T47D (cell line): Measurements from ENCODE around the gene SMARCAL1.

ENCODE experiments used
- DNase-seq, 2 experiments: peaks; one replicate each; pipeline versions ENCODE4 v3.0.0 to v3.0.0-alpha.2; 2011 to 2012; ENCODE audit warnings: low read depth in 1 of 2, low spot score in 1 of 2
- JUND ChIP-seq: IDR thresholded peaks from 2 replicates; pipeline ENCODE4 v1.6.1; 2012; ENCODE audit warnings: low read depth
- in situ Hi-C: cut with HindIII; loops from 2 replicates; pipeline ENCODE4 v1.10.0; 2016; ENCODE audit warnings: low sequenced_read_pairs, low pct_unique_long_range_greater_than_20kb

SMARCAL1 gene

DNA sequence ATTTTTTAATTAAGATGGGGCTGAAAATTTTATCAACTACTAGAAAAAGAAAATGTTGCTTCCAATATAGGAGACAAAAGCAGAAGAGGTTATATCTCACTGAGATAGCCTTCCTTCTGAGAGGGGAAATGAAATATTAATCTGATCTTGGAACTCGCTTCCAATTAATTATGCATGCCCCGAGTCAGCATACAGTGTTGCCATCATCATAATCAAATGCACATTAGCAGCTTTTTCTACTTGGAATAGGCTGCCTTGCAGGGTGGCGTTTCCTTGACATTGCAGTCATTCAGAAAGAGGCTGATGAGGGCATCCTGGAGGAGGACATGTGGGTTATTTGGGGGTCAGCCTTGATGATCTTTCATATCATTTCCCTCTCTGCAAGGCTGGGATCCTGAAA is 67.9 kb downstream of the SMARCAL1 start:
- in situ Hi-C loops = no loop called here
- no peak for TF ChIP-seq JUND
- DNase-seq = no peak

DNA sequence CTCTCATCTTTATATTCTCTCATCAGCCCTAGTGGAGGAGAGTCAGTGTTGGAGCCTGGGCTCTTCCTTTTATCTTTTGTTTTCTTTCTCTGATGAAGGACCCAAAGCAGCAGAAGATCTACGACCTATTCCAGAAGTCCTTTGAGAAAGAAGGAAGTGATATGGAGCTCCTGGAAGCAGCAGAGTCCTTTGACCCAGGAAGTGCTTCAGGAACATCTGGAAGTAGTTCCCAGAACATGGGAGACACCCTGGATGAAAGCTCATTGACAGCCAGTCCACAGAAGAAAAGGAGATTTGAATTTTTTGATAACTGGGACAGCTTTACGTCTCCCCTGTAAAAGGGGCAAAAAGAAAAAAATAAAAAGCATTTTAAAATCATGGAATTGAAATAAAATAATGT is 70.4 kb downstream of the SMARCAL1 start:
- no peak for DNase-seq
- no peak for TF ChIP-seq JUND
- in situ Hi-C loops = no loop called here

DNA sequence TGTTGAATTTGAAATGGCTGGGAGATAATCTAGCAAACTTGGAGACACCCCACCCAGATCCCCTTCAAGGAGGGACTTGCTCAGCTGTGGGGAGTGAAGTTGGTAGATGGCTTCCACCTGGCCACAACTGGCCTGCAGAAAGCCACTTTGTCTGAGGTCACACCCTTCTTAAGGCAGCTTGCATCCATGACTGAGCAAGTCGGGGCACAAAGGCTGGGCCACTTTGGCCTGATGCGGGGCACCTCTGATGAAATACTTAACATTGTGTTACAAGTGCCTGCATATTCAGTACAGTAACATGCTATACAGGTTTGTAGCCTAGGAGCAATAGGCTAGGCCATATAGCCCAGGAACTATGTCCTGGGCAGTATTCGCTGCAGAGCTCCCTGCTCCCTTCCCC is 73.0 kb downstream of the SMARCAL1 start:
- no peak for TF ChIP-seq JUND
- in situ Hi-C loops = no loop called here
- no peak for DNase-seq

DNA sequence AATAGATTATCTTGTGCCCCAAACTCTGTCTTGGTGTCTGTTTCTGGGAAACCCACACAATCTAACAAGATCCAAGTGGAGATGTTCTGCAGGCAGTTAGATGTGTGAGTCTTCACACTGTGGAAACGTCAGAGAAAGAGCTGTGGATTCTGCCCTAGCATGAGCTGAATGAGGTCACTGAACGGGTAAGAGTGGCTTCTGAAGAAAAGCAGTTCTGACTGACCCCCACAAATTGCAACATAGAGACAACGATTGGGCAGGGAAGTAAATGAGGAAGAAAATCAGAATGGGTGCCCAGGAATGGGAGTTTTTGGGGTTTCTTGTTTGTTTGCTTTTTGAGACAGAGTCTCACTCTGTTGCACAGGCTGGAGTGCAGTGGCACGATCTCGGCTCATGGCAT is 73.5 kb downstream of the SMARCAL1 start:
- TF ChIP-seq JUND = no peak
- in situ Hi-C loops = no loop called here
- no peak for DNase-seq

DNA sequence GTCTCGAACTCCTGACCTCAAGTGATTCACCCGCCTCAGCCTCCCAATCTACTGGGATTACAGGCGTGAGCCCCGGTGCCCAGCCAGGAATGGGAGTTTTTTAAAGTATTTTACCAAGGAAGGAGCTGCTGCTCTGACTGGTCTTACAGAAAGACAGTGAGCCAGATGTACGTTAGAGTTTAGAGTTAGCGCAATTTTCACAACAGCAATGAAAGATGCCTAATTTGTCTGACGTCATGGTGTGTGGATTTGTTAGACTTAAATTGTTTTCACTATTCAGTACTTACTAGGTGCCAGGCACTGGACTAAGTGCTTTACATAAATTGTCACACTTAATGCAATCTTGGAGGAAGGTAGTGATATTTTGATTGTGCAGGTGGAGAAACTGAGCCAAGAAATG is 74.0 kb downstream of the SMARCAL1 start:
- no peak for TF ChIP-seq JUND
- in situ Hi-C loops = no loop called here
- no peak for DNase-seq

DNA sequence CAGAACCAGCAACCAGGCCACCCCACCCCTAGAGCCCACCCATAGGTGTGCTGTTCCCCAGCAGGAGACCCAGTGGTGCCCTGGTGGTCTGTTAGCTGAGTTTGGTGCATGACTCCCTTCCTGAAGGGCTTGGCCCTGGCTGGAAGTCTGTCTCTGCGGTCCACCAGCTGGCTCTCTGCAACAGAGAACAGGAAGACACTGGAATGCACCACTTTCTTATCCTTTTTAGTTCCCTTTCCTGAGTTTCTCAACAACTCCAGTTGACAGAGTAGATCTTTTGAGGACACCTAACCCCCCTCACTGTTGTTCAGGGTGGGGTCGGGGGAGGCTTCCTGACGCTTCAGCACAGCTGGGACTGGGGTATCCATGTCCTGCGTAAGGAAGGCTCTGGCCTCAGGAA is 74.4 kb downstream of the SMARCAL1 start:
- TF ChIP-seq JUND = no peak
- in situ Hi-C loops = no loop called here
- no peak for DNase-seq

DNA sequence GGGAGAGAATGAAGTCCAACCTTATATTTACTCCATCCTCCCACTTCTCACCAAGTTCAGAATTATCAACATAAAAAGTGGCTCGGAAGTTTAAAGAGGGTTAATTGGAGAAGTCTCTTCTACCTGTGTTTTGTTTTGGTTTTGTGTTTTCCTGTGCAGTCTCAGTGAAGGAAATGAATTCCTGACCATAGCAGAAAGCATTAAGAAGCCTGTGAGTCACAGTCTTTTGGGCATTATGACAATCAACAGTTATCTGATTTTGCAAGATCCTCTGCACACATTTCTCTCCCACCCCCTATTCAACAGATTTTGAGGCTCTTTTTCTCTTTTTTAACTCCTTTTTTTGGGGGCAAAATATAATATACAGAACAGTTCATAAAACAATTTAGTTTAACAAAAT is 77.8 kb downstream of the SMARCAL1 start:
- no peak for DNase-seq
- TF ChIP-seq JUND = no peak
- in situ Hi-C loops = no loop called here

DNA sequence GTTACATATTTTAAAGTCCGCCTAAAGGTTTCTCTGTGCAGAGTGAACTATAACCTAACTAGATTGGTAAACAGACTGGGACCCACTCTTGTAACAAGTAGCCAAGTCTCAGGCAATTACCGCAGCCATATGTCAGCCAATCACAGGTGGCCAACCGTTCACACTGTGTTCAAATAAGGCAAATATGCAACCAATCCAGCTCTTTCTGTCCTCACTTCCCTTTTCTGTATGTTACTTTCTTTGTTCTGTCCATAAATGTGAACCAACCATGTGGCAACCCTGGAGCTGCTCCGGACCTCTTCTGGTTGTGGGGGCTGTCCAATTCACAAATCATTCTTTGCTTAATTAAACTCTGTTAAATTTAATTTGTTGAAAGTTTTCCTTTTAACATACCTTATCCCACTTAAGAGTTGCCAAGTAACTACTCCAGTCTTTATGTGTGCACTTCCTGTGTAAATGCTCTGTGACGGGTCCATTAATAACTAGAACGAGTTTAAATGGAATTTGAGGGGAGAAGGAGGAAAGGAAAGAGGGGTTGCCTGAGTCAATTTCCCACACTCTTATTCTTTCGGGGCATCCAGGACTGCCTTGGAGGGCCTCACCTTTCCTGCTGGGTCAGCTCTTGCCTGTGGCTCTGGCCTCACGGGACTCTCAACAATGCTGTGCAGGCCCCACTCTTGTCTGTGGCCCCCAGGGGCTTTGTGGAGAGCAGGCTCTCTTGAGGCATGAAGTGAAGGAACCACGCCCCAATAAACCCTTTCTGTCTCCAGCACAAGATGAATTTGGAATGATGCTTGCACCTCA is 79.7 kb downstream of the SMARCAL1 start:
- DNase-seq = no peak
- in situ Hi-C loops = no loop called here

DNA sequence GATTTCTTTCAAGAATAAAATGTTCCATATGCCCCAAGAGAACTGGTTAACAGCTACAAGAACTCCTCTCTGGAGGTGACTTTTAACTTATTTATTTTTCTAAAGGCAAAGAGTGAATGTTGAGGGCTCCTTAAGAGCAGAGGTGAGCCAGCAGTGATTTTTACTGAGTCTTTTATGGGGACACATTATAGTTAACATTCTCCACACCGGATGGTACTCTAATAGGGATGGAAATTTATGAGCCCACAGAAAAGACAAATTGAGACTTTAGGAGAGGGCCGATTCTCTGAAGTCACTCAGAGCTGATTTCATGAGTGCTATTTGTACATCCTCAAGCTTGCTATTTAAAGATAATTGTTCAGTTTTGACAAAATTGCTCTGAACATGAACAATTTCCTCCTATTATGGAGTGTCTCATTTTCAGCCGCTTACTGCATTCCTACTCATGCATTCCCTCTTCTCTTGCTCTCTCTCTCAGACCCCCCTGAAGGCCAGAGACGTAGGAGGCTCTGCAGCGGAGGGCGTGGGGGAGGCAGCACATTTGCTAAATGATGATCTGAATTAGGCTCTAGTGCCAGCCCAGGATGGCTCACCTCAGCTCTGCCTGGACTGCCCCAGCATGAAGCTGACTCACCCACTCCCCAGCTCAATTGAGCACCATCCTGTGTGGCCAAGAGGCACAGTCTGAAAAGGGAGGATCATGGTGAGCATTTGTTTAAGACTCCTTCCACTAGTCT is 80.5 kb downstream of the SMARCAL1 start:
- DNase-seq = no peak
- no peak for TF ChIP-seq JUND
- in situ Hi-C loops = no loop called here

More for the DNA sequence above, 79.7 kb downstream of the SMARCAL1 start:
- no peak for TF ChIP-seq JUND

DNA sequence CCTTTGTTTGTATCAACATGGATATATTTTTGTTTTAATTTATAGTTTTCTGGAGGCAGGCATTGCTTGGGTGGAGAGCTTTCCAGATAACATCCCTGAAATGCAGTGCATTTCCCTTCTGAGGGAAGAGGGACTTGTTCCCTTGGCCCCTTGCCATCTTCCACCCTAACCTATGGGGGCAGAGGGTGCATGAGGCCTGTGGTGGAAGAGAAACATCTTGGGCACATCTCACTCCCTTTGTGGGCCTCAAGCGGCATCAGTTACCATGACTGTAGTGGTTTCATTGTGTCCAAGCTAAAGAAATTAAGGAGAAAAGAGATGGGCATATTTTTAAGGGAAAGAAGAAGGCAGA is 81.0 kb downstream of the SMARCAL1 start:
- no peak for TF ChIP-seq JUND
- no peak for DNase-seq
- in situ Hi-C loops = no loop called here

DNA sequence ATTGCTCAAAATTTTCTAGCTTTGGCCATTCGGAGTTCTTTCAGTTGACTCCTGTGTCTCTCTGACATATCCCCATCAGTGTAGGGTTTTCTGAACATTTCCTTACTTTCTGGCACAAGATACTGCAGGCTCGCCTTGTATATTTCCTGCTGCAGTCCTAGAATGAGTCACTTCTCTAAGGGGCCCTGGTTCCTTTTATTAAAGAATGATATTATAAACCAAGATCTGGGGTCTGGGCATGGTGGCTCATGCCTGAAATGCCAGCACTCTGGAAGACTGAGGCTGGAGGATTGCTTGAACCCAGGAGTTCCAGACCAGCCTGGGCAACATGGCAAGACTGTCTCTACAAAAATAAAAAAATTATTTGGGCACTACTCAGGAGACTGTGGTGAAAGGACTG is 83.4 kb downstream of the SMARCAL1 start:
- in situ Hi-C loops = no loop called here
- no peak for TF ChIP-seq JUND
- no peak for DNase-seq

DNA sequence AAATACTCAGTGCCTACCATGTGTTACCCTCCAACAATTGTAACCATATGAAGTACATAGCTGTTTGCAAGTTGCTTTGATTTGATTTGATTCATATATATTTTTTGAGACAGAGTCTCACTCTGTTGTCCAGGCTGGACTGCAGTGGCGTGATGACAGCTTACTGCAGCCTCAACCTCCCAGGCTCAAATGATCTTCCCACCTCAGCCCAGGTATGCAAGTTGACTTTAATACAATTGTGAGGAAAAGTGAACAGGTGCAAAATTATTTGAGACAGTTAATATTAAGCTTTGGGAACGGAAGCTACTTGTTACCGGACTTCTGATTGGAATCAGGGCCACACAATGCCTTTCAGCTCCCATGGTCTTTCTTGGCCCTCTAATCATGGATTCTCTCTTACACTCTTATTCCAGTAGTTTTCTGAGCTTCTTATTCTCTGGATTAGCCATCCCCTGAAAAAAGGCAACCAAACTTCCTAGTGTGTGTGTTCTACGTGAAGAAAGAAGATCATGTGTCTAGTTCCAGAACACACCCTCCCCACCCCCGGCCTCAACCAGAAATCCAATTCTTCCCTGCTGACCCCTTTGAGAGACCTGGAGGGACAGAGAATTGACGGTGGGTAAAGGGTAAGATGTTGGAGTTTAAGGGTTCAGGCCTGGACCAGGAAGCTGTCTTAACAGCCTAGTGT is 85.2 kb downstream of the SMARCAL1 start:
- in situ Hi-C loops = no loop called here

DNA sequence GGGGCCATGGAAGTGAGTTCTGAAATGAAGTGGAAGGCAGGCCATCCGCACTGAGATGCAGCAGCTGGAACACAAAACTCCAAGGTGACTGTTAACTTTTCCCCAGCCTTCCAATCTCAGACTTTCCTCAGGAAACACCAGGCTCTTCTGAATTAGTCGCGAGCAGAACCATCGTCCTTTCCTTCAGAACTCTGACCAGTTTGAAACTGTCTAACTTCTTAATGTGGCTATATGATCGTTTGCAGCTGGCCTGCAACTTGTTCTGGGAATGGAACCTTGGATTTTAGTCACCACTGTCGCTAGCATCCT is 85.7 kb downstream of the SMARCAL1 start:
- TF ChIP-seq JUND = no peak
- in situ Hi-C loops = no loop called here
- DNase-seq = no peak

More for the DNA sequence above, 85.2 kb downstream of the SMARCAL1 start:
- DNase-seq = no peak
- TF ChIP-seq JUND = no peak
